ENCODE data around the gene DCHS2.

DCHS2 gene

GRCh38 chr4:154368060-154368459 lies 123.5 kb downstream of the DCHS2 start:
- FAIRE-seq = no peak

GRCh38 chr4:154367659-154368058 lies 123.9 kb downstream of the DCHS2 start:
- FAIRE-seq = no peak

GRCh38 chr4:154366956-154367355 lies 124.6 kb downstream of the DCHS2 start:
- no peak for FAIRE-seq

GRCh38 chr4:154364066-154364845 lies 127.3 kb downstream of the DCHS2 start:
- FAIRE-seq = no peak

- FAIRE-seq = no peak
Measured at GRCh38 chr4:154361450-154361849, 130.1 kb downstream of the DCHS2 start.

- FAIRE-seq = no peak
Measured at GRCh38 chr4:154360491-154360890, 131.1 kb downstream of the DCHS2 start.

- no peak for FAIRE-seq
Measured at GRCh38 chr4:154354883-154355282, 136.7 kb downstream of the DCHS2 start.

- no peak for FAIRE-seq
Measured at GRCh38 chr4:154349829-154350228, 141.8 kb downstream of the DCHS2 start.

GRCh38 chr4:154348657-154349056 lies 142.9 kb downstream of the DCHS2 start:
- FAIRE-seq = no peak

GRCh38 chr4:154345359-154345758 lies 146.2 kb downstream of the DCHS2 start:
- no peak for FAIRE-seq

- no peak for FAIRE-seq
Measured at GRCh38 chr4:154344686-154345085, 146.9 kb downstream of the DCHS2 start.

- FAIRE-seq = no peak
Measured at GRCh38 chr4:154343651-154344050, 147.9 kb downstream of the DCHS2 start.

GRCh38 chr4:154341448-154341847 lies 150.2 kb downstream of the DCHS2 start:
- FAIRE-seq = no peak

- FAIRE-seq = no peak
Measured at GRCh38 chr4:154335588-154335987, 156.0 kb downstream of the DCHS2 start.

- no peak for FAIRE-seq
Measured at GRCh38 chr4:154332681-154333421, 158.7 kb downstream of the DCHS2 start.

- no peak for FAIRE-seq
Measured at GRCh38 chr4:154329939-154330338, 161.7 kb downstream of the DCHS2 start.

- peak; percentile 51 for FAIRE-seq
Measured at GRCh38 chr4:154329268-154329868, 162.2 kb downstream of the DCHS2 start.

GRCh38 chr4:154328030-154328429 lies 163.6 kb downstream of the DCHS2 start:
- FAIRE-seq = no peak

GRCh38 chr4:154320521-154320920 lies 171.1 kb downstream of the DCHS2 start:
- FAIRE-seq = no peak

GRCh38 chr4:154319736-154320135 lies 171.9 kb downstream of the DCHS2 start:
- FAIRE-seq = no peak

- FAIRE-seq = no peak
Measured at GRCh38 chr4:154317201-154317999, 174.2 kb downstream of the DCHS2 start.

- FAIRE-seq = no peak
Measured at GRCh38 chr4:154315741-154316140, 175.9 kb downstream of the DCHS2 start.

- FAIRE-seq = no peak
Measured at GRCh38 chr4:154314248-154314647, 177.4 kb downstream of the DCHS2 start.
